HCT116 (cell line): ENCODE data around the gene TMEM63B. TPM values are rescaled to one million over a fixed set of nuclear protein-coding genes. Genes with fewer than 3 reads are reported as not detected.

ENCODE experiments used
- ATAC-seq: fragments of 200-7000 bp; cut with Tn5 transposase; 2 replicates; pipeline ENCODE4 v1.9.1; 2020; ENCODE audit warnings: mild to moderate bottlenecking, moderate library complexity
- BruUV-seq: library from RNA; stranded (reverse); fragments of 400-500 nt; replicated peaks from 2 replicates; lab custom pipeline; 2021; lab: Mats Ljungman, UMichigan
- CTCF ChIA-PET: fragments of 300-600 bp; sonication (Branson Sonifier 250); formaldehyde crosslinking; loops from one replicate; lab custom pipeline; 2021; ENCODE audit warnings: antibody characterized with exemption; lab: Charles Lee
- POLR2A ChIA-PET: fragments of 300-600, 350-600 bp; sonication (Branson Sonifier 250); formaldehyde crosslinking; loops from one replicate; lab custom pipeline; 2021; ENCODE audit warnings: antibody characterized with exemption; lab: Charles Lee
- RAD21 ChIA-PET, 2 experiments: fragments of 300-600 bp; sonication (Branson Sonifier 250); formaldehyde crosslinking; loops; one replicate each; lab custom pipeline; 2023; ENCODE audit warnings: low total read pairs in 2 of 2; ENCODE audit not compliant: uncharacterized antibody in 2 of 2, unreplicated experiment in 2 of 2, low non-redundant PET in 1 of 2; lab: Charles Lee
- DNase-seq: peaks from one replicate; pipeline ENCODE4 v3.0.0-alpha.2; 2010; ENCODE audit warnings: low read depth, low spot score
- H2AFZ ChIP-seq: fragments of 200-600 bp; shearing (Covaris generic), sonication (generic); 2 replicates; pipeline ENCODE4 v1.6.1; 2017; ENCODE audit warnings: low read depth, mixed run types, mixed read lengths, antibody characterized with exemption, low read length; ENCODE audit not compliant: poor library complexity, severe bottlenecking
- H3K27ac ChIP-seq: 2 replicates; pipeline ENCODE4 v1.5.1; 2012; ENCODE audit warnings: low read depth, low read length
- H3K27me3 ChIP-seq: fragments of 200-600 bp; sonication (generic); 2 replicates; pipeline ENCODE4 v1.6.1; 2016; ENCODE audit warnings: mixed run types, low read length, mixed read lengths; ENCODE audit not compliant: insufficient read depth
- H3K36me3 ChIP-seq, 2 experiments: fragments of 200-500 bp in 1 of 2; fragments of 200-600 bp in 1 of 2; sonication (Bioruptor generic) in 1 of 2; sonication (generic) in 1 of 2; 2 replicates each; pipeline versions ENCODE4 v1.5.1 to v1.6.1; 2014 to 2016; ENCODE audit warnings: low read length in 2 of 2, inconsistent platforms in 1 of 2, mixed read lengths in 1 of 2, mixed run types in 1 of 2; ENCODE audit not compliant: insufficient read depth in 2 of 2, control insufficient read depth in 1 of 2
- H3K4me1 ChIP-seq, 2 experiments: fragments of 200-600 bp in 1 of 2; sonication (generic) in 1 of 2; 2 replicates each; pipeline versions ENCODE4 v1.5.1 to v1.6.1; 2012 to 2017; ENCODE audit warnings: low read length in 2 of 2, inconsistent platforms in 1 of 2, mild to moderate bottlenecking in 1 of 2, mixed read lengths in 1 of 2, mixed run types in 1 of 2, moderate library complexity in 1 of 2; ENCODE audit not compliant: insufficient read depth in 2 of 2, control insufficient read depth in 1 of 2
- H3K4me2 ChIP-seq: fragments of 200-600 bp; sonication (generic); 2 replicates; pipeline ENCODE4 v1.6.1; 2017; ENCODE audit warnings: mixed run types, low read length, mixed read lengths
- H3K4me3 ChIP-seq, 2 experiments: fragments of 200-600 bp in 1 of 2; sonication (generic) in 1 of 2; replicated peaks in 1 of 2; 2 replicates each; pipeline ENCODE4 v1.5.1; 2011 to 2016; ENCODE audit warnings: low read length in 2 of 2, control low read depth in 1 of 2, low read depth in 1 of 2, mild to moderate bottlenecking in 1 of 2, mixed read lengths in 1 of 2, mixed run types in 1 of 2
- H3K79me2 ChIP-seq: fragments of 200-600 bp; sonication (generic); 2 replicates; pipeline ENCODE4 v1.6.1; 2017; ENCODE audit warnings: mild to moderate bottlenecking, mixed run types, low read length, moderate library complexity, mixed read lengths; ENCODE audit not compliant: insufficient read depth
- H3K9ac ChIP-seq: fragments of 200-600 bp; sonication (generic); 2 replicates; pipeline ENCODE4 v1.6.1; 2016; ENCODE audit warnings: low read length, mixed read lengths
- H3K9me2 ChIP-seq: fragments of 200-600 bp; sonication (generic), shearing (Covaris generic); 2 replicates; pipeline ENCODE4 v1.6.1; 2017; ENCODE audit warnings: mixed run types, mild to moderate bottlenecking, moderate library complexity; ENCODE audit not compliant: insufficient read depth
- H3K9me3 ChIP-seq, 2 experiments: fragments of 200-500 bp in 1 of 2; fragments of 200-600 bp in 1 of 2; sonication (Bioruptor generic) in 1 of 2; sonication (generic) in 1 of 2; 2 replicates each; pipeline ENCODE4 v1.6.1; 2014 to 2017; ENCODE audit warnings: low read length in 2 of 2, mixed read lengths in 2 of 2, inconsistent platforms in 1 of 2, low read depth in 1 of 2, mild to moderate bottlenecking in 1 of 2, mixed run types in 1 of 2, moderate library complexity in 1 of 2; ENCODE audit not compliant: control insufficient read depth in 1 of 2, insufficient read depth in 1 of 2
- H4K20me1 ChIP-seq: fragments of 200-600 bp; sonication (generic), shearing (Covaris generic); 2 replicates; pipeline ENCODE4 v1.6.1; 2017; ENCODE audit warnings: mixed run types, mild to moderate bottlenecking, moderate library complexity; ENCODE audit not compliant: insufficient read depth
- EGR1 ChIP-seq: IDR thresholded peaks from 2 replicates; pipeline ENCODE4 v1.6.1; 2012; ENCODE audit warnings: low read depth
- EZH2phosphoT487 ChIP-seq: fragments of 200-600 bp; IDR thresholded peaks from 2 replicates; pipeline ENCODE4 v1.6.1; 2018; ENCODE audit warnings: antibody characterized with exemption, borderline replicate concordance
- JUND ChIP-seq: IDR thresholded peaks from 2 replicates; pipeline ENCODE4 v1.6.1; 2012
- TCF7L2 ChIP-seq: IDR thresholded peaks from 2 replicates; pipeline ENCODE4 v1.7.0; 2011; ENCODE audit warnings: borderline replicate concordance, inconsistent platforms; ENCODE audit not compliant: insufficient read depth, insufficient read length; ENCODE audit errors: extremely low read depth
- YY1 ChIP-seq: IDR thresholded peaks from 2 replicates; pipeline ENCODE4 v1.6.1; 2011; ENCODE audit warnings: low read length, low read depth, moderate library complexity, mild to moderate bottlenecking; ENCODE audit not compliant: insufficient replicate concordance; ENCODE audit errors: extremely low read depth
- intact Hi-C: fragments of 100-400 bp; cut with micrococcal nuclease; formaldehyde crosslinking; loops from 2 replicates; pipeline ENCODE4 v1.10.0; 2022
- total RNA-seq: library from RNA; stranded (reverse); gene quantifications from one replicate; pipeline ENCODE4 v1.2.1, GENCODE V29; 2021; ENCODE audit not compliant: unreplicated experiment
- TF ChIP-seq, protein P1 (sequence below), 3 experiments: fragments of 200-600 bp in 1 of 3; sonication (generic) in 1 of 3; IDR thresholded peaks in 2 of 3; conservative IDR thresholded peaks in 1 of 3; 2 replicates each; pipeline ENCODE4 v1.5.1; 2012 to 2017; ENCODE audit warnings: low read depth in 2 of 3, low read length in 2 of 3, antibody characterized with exemption in 1 of 3, borderline replicate concordance in 1 of 3, control low read depth in 1 of 3, mild to moderate bottlenecking in 1 of 3, mixed read lengths in 1 of 3, mixed run types in 1 of 3, moderate library complexity in 1 of 3; ENCODE audit not compliant: insufficient read depth in 1 of 3

The TMEM63B gene
- total RNA-seq, 1 experiment from 2014 or later: 58.2 TPM

DNA sequence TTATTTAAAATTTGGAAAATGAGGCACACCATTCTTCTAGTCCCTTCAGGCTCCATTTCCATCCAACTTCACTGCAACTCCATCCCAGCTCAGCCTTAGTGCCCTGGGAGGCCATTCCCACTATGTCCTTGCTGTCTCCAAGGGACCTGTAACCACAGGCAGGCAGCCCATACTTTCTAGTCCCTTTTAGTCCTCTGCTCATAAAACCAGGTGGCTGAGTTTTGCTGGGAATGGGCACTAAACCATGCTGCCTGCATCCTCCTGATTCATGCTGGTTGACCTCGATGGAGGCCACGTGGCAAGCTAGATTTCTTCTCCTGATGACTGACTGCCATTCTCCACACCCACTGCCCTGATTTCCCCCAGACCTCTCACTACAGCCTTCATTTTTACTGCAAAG lies 61.9 kb downstream of the TMEM63B start:
- BruUV-seq: no TSS peak
- Histone ChIP-seq H3K4me3 (no peak overlapping the region), H3K4me2 (no peak overlapping the region), H3K9me2 (no peaks in the 10 kb centered on the region), H3K9me3 (no peaks in the 10 kb centered on the region), H2AFZ (no peak overlapping the region), H3K36me3 (no peaks in the 10 kb centered on the region), H4K20me1 (no peaks in the 10 kb centered on the region), H3K79me2 (no peaks in the 10 kb centered on the region), H3K27ac (no peak overlapping the region), H3K4me1 (peaks cover 10 to 13% of the 10 kb centered on the region in 2 experiments; a peak in 3 of 4 replicates), H3K9ac (no peak overlapping the region), H3K27me3 (no peaks in the 10 kb centered on the region)
- ChIA-PET CTCF (interaction anchor here (1.2 to 1.3 kb wide), 2 partner anchors 16 to 93 kb away, joined by 3 to 5 read pairs; no protein-coding TSS in a partner anchor), RAD21 (interaction anchor here in 1 of 2 experiments (0.6 kb wide), 1 partner anchor 186 kb away, joined by 3 read pairs; no protein-coding TSS in a partner anchor), POLR2A (interaction anchor here (0.7 to 2.3 kb wide), 2 partner anchors 58 to 118 kb away, joined by 4 to 6 read pairs; partner anchors contain the start of gene HSP90AB1)
- no peak for ATAC-seq
- TF ChIP-seq, protein P1, sequence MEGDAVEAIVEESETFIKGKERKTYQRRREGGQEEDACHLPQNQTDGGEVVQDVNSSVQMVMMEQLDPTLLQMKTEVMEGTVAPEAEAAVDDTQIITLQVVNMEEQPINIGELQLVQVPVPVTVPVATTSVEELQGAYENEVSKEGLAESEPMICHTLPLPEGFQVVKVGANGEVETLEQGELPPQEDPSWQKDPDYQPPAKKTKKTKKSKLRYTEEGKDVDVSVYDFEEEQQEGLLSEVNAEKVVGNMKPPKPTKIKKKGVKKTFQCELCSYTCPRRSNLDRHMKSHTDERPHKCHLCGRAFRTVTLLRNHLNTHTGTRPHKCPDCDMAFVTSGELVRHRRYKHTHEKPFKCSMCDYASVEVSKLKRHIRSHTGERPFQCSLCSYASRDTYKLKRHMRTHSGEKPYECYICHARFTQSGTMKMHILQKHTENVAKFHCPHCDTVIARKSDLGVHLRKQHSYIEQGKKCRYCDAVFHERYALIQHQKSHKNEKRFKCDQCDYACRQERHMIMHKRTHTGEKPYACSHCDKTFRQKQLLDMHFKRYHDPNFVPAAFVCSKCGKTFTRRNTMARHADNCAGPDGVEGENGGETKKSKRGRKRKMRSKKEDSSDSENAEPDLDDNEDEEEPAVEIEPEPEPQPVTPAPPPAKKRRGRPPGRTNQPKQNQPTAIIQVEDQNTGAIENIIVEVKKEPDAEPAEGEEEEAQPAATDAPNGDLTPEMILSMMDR (IDR thresholded peaks at IDR 0.05 in 2 of 3, conservative IDR thresholded peaks at IDR 0.05 in 1 of 3; ENCODE audit: borderline replicate concordance in 1 of 3, insufficient read depth in 1 of 3, low read depth in 2 of 3, low read length in 2 of 3): no peak
- TF ChIP-seq TCF7L2 (no peak), EZH2phosphoT487 (no peak)
- DNase-seq: no peak
- intact Hi-C loops: no loop called here

DNA sequence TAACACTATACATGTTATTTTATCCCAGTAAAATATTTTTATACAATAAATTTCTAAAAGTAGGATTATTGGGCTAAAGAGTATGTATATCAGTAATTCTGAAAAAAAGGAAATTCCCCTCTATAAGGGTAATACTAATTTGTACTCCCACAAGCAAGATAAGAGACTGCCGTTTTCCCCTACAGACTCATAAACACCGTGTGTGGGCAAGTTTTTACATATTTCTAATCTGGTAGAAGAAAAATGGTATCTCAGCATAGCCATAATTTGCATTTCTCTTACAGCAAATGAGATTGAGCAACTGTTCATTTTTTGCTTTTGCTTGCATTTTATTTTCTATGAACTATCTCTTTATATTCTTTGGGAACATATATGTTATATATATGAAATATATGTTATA lies 63.4 kb downstream of the TMEM63B start:
- POLR2A ChIA-PET: interaction anchor here (2.3 kb wide), 1 partner anchor 56 kb away, joined by 6 read pairs; the partner anchor contains the start of gene HSP90AB1
- ATAC-seq (no peak), DNase-seq (no peak)
- peaks cover 10 to 13% of the 10 kb centered on the region in 2 experiments; a peak in 3 of 4 replicates for H3K4me1 ChIP-seq
- BruUV-seq: no TSS peak
- no peaks in the 10 kb centered on the region for H3K9me2 ChIP-seq
- H3K9me3 ChIP-seq: no peaks in the 10 kb centered on the region
- H3K4me2 ChIP-seq: no peak overlapping the region
- TF ChIP-seq JUND (no peak), EGR1 (no peak), YY1 (no peak)
- RAD21 ChIA-PET: no interaction called here
- intact Hi-C loops: no loop called here
- no peak overlapping the region for H3K9ac ChIP-seq
- no peak overlapping the region for H3K27ac ChIP-seq
- H2AFZ ChIP-seq: no peak overlapping the region
- no peaks in the 10 kb centered on the region for H3K36me3 ChIP-seq
- CTCF ChIA-PET: interaction anchor here (1.2 kb wide), 1 partner anchor 18 kb away, joined by 5 read pairs; no protein-coding TSS in a partner anchor
- H3K4me3 ChIP-seq: no peak overlapping the region
- H3K79me2 ChIP-seq: no peaks in the 10 kb centered on the region
- no peaks in the 10 kb centered on the region for H3K27me3 ChIP-seq
- no peaks in the 10 kb centered on the region for H4K20me1 ChIP-seq
